Bronchial epithelial cell (primary cell): ENCODE measurements around the gene ZNF880. TPM values are rescaled to one million over a fixed set of nuclear protein-coding genes. Genes with fewer than 3 reads are reported as not detected.

Source experiments
- DNase-seq: peaks from one replicate; pipeline ENCODE4 v3.0.0-alpha.2; 2010; ENCODE audit warnings: low read depth
- FAIRE-seq: peaks from 2 replicates; lab custom pipeline; 2011; peaks lifted over from hg19 to GRCh38; lab: Jason Lieb, UNC
- H3K27me3 ChIP-seq: 2 replicates; pipeline ENCODE4 v1.5.1; 2011; ENCODE audit warnings: low read length; ENCODE audit not compliant: control insufficient read depth, insufficient read depth
- H3K36me3 ChIP-seq: 2 replicates; pipeline ENCODE4 v1.5.1; 2011; ENCODE audit warnings: low read length; ENCODE audit not compliant: control insufficient read depth, insufficient read depth
- H3K4me3 ChIP-seq: 2 replicates; pipeline ENCODE4 v1.5.1; 2011; ENCODE audit warnings: mild to moderate bottlenecking, low read depth, low read length, control low read depth
- total RNA-seq: library from RNA; depleted of rRNA; stranded (reverse); fragments of >200 nt; gene quantifications from 2 replicates; pipeline ENCODE4 v1.2.1, GENCODE V29; 2014
- TF ChIP-seq, protein P1 (sequence below): IDR thresholded peaks from 2 replicates; pipeline ENCODE4 v1.5.1; 2011; ENCODE audit warnings: mild to moderate bottlenecking, moderate library complexity, low read length, control low read depth, inconsistent platforms; ENCODE audit not compliant: insufficient read depth, severe bottlenecking

ZNF880 gene
- total RNA-seq, 1 donor from 2014 or later, result 24.0 TPM

DNA sequence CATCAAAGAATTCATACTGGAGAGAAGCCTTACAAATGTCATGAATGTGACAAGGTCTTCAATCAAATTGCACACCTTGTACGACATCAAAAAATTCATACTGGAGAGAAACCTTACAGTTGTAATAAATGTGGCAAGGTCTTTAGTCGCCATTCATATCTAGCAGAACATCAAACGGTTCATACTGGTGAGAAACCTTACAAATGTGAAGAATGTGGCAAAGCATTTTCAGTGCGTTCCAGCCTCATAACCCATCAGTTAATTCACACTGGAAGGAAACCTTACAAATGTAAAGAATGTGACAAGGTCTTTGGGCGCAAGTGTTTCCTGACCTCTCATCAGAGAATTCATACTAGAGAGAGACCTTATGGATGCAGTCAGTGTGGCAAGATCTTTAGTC is 46.0 kb downstream of the ZNF880 start:
- no peaks in the 10 kb centered on the region for H3K27me3 ChIP-seq
- DNase-seq (no peak), FAIRE-seq (no peak)
- no peak overlapping the region for H3K4me3 ChIP-seq
- TF ChIP-seq, protein P1, sequence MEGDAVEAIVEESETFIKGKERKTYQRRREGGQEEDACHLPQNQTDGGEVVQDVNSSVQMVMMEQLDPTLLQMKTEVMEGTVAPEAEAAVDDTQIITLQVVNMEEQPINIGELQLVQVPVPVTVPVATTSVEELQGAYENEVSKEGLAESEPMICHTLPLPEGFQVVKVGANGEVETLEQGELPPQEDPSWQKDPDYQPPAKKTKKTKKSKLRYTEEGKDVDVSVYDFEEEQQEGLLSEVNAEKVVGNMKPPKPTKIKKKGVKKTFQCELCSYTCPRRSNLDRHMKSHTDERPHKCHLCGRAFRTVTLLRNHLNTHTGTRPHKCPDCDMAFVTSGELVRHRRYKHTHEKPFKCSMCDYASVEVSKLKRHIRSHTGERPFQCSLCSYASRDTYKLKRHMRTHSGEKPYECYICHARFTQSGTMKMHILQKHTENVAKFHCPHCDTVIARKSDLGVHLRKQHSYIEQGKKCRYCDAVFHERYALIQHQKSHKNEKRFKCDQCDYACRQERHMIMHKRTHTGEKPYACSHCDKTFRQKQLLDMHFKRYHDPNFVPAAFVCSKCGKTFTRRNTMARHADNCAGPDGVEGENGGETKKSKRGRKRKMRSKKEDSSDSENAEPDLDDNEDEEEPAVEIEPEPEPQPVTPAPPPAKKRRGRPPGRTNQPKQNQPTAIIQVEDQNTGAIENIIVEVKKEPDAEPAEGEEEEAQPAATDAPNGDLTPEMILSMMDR, result no peak
- no peaks in the 10 kb centered on the region for H3K36me3 ChIP-seq

DNA sequence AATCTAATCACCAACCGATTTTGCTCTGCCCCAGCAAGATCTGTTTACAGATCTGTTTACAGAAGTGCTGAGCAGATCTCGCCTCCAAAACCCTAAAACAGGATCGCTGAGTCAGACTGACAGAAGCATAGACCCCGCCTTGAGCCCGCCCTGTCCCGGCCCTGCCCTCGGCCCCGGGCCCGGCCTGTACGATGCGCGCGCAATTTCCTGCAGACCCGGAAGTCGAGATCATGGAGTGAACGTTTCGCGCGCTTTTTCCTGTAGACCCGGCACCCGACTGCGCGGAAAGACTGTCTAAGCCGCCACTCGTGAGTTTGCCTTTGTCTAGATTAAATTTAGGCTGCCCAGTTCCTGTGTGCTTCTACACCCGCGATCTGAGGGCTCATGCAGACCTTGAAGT is 59.2 kb downstream of the ZNF880 start, which contains the start of gene ZNF534:
Gene ZNF534, plus strand, starts transcription at position 212 of the 400 bp plus-strand sequence. CDS start 2,327 bp downstream, outside the sequence.
- Histone ChIP-seq H3K36me3 (no peaks in the 10 kb centered on the region), H3K27me3 (no peaks in the 10 kb centered on the region), H3K4me3 (no peak within 1 kb of the TSS)
- no peak for FAIRE-seq
- TF ChIP-seq, protein P1, result no peak
- no peak for DNase-seq

Other genes with a start within 250 kb of the ZNF880 start
- gene ZNF616, start 230.0 kb upstream of the ZNF880 start, total RNA-seq, result 10.0 and 12.4 TPM in 2 replicates
- 6.1 and 6.3 TPM in 2 replicates for gene ZNF836, start 198.3 kb upstream of the ZNF880 start, total RNA-seq
- 67.4 and 92.7 TPM in 2 replicates for gene PPP2R1A, start 179.9 kb upstream of the ZNF880 start, total RNA-seq
- gene ZNF766, start 100.3 kb upstream of the ZNF880 start, total RNA-seq, result 13.2 and 14.6 TPM in 2 replicates
- 2.6 and 2.7 TPM in 2 replicates for gene ZNF480, start 72.8 kb upstream of the ZNF880 start, total RNA-seq
- gene ZNF610, start 33.7 kb upstream of the ZNF880 start, total RNA-seq, result 1.3 and 1.4 TPM in 2 replicates
- gene ZNF528, start 27.9 kb downstream of the ZNF880 start, total RNA-seq, result 15.8 and 32.5 TPM in 2 replicates
- gene ZNF534, start 59.2 kb downstream of the ZNF880 start, total RNA-seq, result not detected in 2 replicates
- 2.2 and 2.4 TPM in 2 replicates for gene ZNF578, start 83.6 kb downstream of the ZNF880 start, total RNA-seq
- gene ZNF808, start 157.7 kb downstream of the ZNF880 start, total RNA-seq, result 12.6 and 17.0 TPM in 2 replicates
- gene ZNF701, start 200.4 kb downstream of the ZNF880 start, total RNA-seq, result 11.6 and 15.6 TPM in 2 replicates